ENCODE measurements around the gene PLXNB2. TPM values are rescaled to one million over a fixed set of nuclear protein-coding genes. Genes with fewer than 3 reads are reported as not detected.
A peak's percentile ranks its signal among the peaks of the same experiment; 100 is the strongest.

Gene PLXNB2
- total RNA-seq, 1 donor from 2014 or later: 352 TPM

- Mint-ChIP-seq H3K4me3 (peak overlapping the region; percentile 55), H3K27me3 (peaks cover 12% of the 10 kb centered on the region), H3K36me3 (peaks cover 6% of the 10 kb centered on the region), H3K9me3 (no peaks in the 10 kb centered on the region), H3K4me1 (ENCODE audit: unreplicated experiment) (no peaks in the 10 kb centered on the region), H3K27ac (peak overlapping the region; percentile 65)
- peak; percentile 23 for TF ChIP-seq CTCF (conservative IDR thresholded peaks at IDR 0.05)
- no peak for DNase-seq (ENCODE audit: extremely low spot score, unreplicated experiment)
These were observed 35.2 kb downstream of the PLXNB2 start for GRCh38 chr22:50272044-50272802.

GRCh38 chr22:50271519-50271970 is 35.9 kb downstream of the PLXNB2 start:
- Mint-ChIP-seq H3K9me3 (no peaks in the 10 kb centered on the region), H3K36me3 (peaks cover 6% of the 10 kb centered on the region), H3K4me1 (ENCODE audit: unreplicated experiment) (no peaks in the 10 kb centered on the region), H3K27ac (no peak overlapping the region), H3K4me3 (no peak overlapping the region), H3K27me3 (peaks cover 12% of the 10 kb centered on the region)
- TF ChIP-seq CTCF (conservative IDR thresholded peaks at IDR 0.05): peak; percentile 25
- DNase-seq (ENCODE audit: extremely low spot score, unreplicated experiment): no peak

- peaks cover 6% of the 10 kb centered on the region for H3K36me3 Mint-ChIP-seq
- DNase-seq (ENCODE audit: extremely low spot score, unreplicated experiment): no peak
- peaks cover 15% of the 10 kb centered on the region for H3K27me3 Mint-ChIP-seq
- H3K4me3 Mint-ChIP-seq: peak overlapping the region; percentile 80
- TF ChIP-seq CTCF (conservative IDR thresholded peaks at IDR 0.05): no peak
- peak overlapping the region; percentile 36 for H3K27ac Mint-ChIP-seq
- no peaks in the 10 kb centered on the region for H3K9me3 Mint-ChIP-seq
- H3K4me1 Mint-ChIP-seq (ENCODE audit: unreplicated experiment): no peaks in the 10 kb centered on the region
These were observed 36.6 kb downstream of the PLXNB2 start for GRCh38 chr22:50270666-50271394.

GRCh38 chr22:50269970-50270665 is 37.3 kb downstream of the PLXNB2 start, which contains the start of gene MAPK11:
Gene MAPK11 (minus strand): TSS chr22:50270380. CDS start chr22:50270292, 88 bp downstream.
- H3K4me1 Mint-ChIP-seq (ENCODE audit: unreplicated experiment): no peaks in the 10 kb centered on the region
- no peaks in the 10 kb centered on the region for H3K9me3 Mint-ChIP-seq
- peak within 1 kb of the TSS; percentile 80 for H3K4me3 Mint-ChIP-seq
- H3K27me3 Mint-ChIP-seq: peaks cover 17% of the 10 kb centered on the region
- no peak for DNase-seq (ENCODE audit: extremely low spot score, unreplicated experiment)
- TF ChIP-seq CTCF (conservative IDR thresholded peaks at IDR 0.05): no peak
- H3K27ac Mint-ChIP-seq: peak within 1 kb of the TSS; percentile 36
- H3K36me3 Mint-ChIP-seq: peaks cover 6% of the 10 kb centered on the region

GRCh38 chr22:50269573-50269969 is 37.9 kb downstream of the PLXNB2 start:
- Mint-ChIP-seq H3K4me3 (peak overlapping the region; percentile 71), H3K36me3 (peaks cover 6% of the 10 kb centered on the region), H3K9me3 (no peaks in the 10 kb centered on the region), H3K27ac (no peak overlapping the region), H3K27me3 (peaks cover 19% of the 10 kb centered on the region), H3K4me1 (ENCODE audit: unreplicated experiment) (no peaks in the 10 kb centered on the region)
- TF ChIP-seq CTCF (conservative IDR thresholded peaks at IDR 0.05): no peak
- DNase-seq (ENCODE audit: extremely low spot score, unreplicated experiment): no peak

Data from type B pancreatic cell (in vitro differentiated cells).